HepG2 (cell line): ENCODE results near the gene P2RY8. TPM values are rescaled to one million over a fixed set of nuclear protein-coding genes. Genes with fewer than 3 reads are reported as not detected.

Experiments used
- BCL6 ChIP-seq: IDR thresholded peaks from 2 replicates; pipeline ENCODE4 v1.6.1; 2016; ENCODE audit warnings: missing genetic modification reagents, missing compliant biosample characterization
- FOSL2 ChIP-seq: sonication (generic); formaldehyde crosslinking; IDR thresholded peaks from 2 replicates; pipeline ENCODE4 v1.4.0; 2020; ENCODE audit warnings: missing genetic modification reagents
- HHEX ChIP-seq: IDR thresholded peaks from 2 replicates; pipeline ENCODE4 v1.6.1; 2016; ENCODE audit warnings: control low read depth
- LCORL ChIP-seq, 2 experiments: fragments of 450-650 bp in 1 of 2; sonication (generic) in 1 of 2; formaldehyde crosslinking in 1 of 2; IDR thresholded peaks; 2 replicates each; pipeline versions ENCODE4 v1.5.0 to v1.6.1; 2017 to 2020; ENCODE audit warnings: antibody characterized with exemption in 1 of 2, missing genetic modification reagents in 1 of 2
- PAF1 ChIP-seq: IDR thresholded peaks from 2 replicates; pipeline ENCODE4 v1.6.1; 2016; ENCODE audit warnings: missing genetic modification reagents, missing compliant biosample characterization
- POLR2G ChIP-seq: fragments of 200-400 bp; formaldehyde crosslinking; IDR thresholded peaks from 2 replicates; pipeline ENCODE4 v1.6.1; 2018; ENCODE audit warnings: mild to moderate bottlenecking, low read depth, low read length, moderate library complexity
- SP2 ChIP-seq: sonication (generic); formaldehyde crosslinking; IDR thresholded peaks from 2 replicates; pipeline ENCODE4 v1.5.1; 2020; ENCODE audit warnings: mild to moderate bottlenecking, missing genetic modification reagents
- XRCC5 ChIP-seq: fragments of 200-400 bp; formaldehyde crosslinking; optimal IDR thresholded peaks from 2 replicates; pipeline ENCODE3; 2017; ENCODE audit warnings: mild to moderate bottlenecking, low read length
- ZBTB3 ChIP-seq: sonication (generic); formaldehyde crosslinking; IDR thresholded peaks from 2 replicates; pipeline ENCODE4 v1.4.0; 2020; ENCODE audit warnings: low read depth, mild to moderate bottlenecking, moderate library complexity, missing genetic modification reagents, borderline replicate concordance
- ZNF468 ChIP-seq: sonication (generic); formaldehyde crosslinking; IDR thresholded peaks from 2 replicates; pipeline ENCODE4 v1.8.0; 2022; ENCODE audit warnings: mild to moderate bottlenecking, moderate library complexity, missing genetic modification reagents
- ZNF83 ChIP-seq: sonication (generic); formaldehyde crosslinking; IDR thresholded peaks from 2 replicates; pipeline ENCODE4 v1.4.0; 2020; ENCODE audit warnings: missing genetic modification reagents, mild to moderate bottlenecking, borderline replicate concordance
- polyA plus RNA-seq, 8 experiments: library from polyadenylated mRNA; depleted of rRNA in 3 of 8; stranded (reverse) in 7 of 8; unstranded in 1 of 8; fragments of >200 nt; fragmentation: Illumina TruSeq in 4 of 8; extraction: Trizol in 4 of 8; gene quantifications; 2 replicates each; pipeline versions ENCODE4 v1.2.1 to v1.2.3, GENCODE V29; 2011 to 2016; ENCODE audit warnings: low read depth in 4 of 8, missing spikeins in 1 of 8, mixed read lengths in 1 of 8; ENCODE audit not compliant: insufficient read depth in 1 of 8
- total RNA-seq, 5 experiments: library from RNA; depleted of rRNA; stranded (reverse); fragments of >200 nt; fragmentation: Illumina TruSeq; extraction: Trizol; gene quantifications; 2 replicates each; pipeline ENCODE4 v1.2.3, GENCODE V29; 2016; ENCODE audit warnings: low read depth in 1 of 5
- TF ChIP-seq, protein P1 (sequence below): sonication (generic); formaldehyde crosslinking; IDR thresholded peaks from 2 replicates; pipeline ENCODE4 v1.5.1; 2020; ENCODE audit warnings: mild to moderate bottlenecking, missing genetic modification reagents, borderline replicate concordance
- TF ChIP-seq, protein P2 (sequence below): IDR thresholded peaks from 2 replicates; pipeline ENCODE4 v1.6.1; 2016; ENCODE audit warnings: missing compliant biosample characterization, missing genetic modification reagents, borderline replicate concordance
- TF ChIP-seq, protein P3 (sequence below): sonication (generic); formaldehyde crosslinking; IDR thresholded peaks from 2 replicates; pipeline ENCODE4 v1.4.0; 2020; ENCODE audit warnings: low read depth, mild to moderate bottlenecking, missing genetic modification reagents
- TF ChIP-seq, protein P4 (sequence below): sonication (generic); formaldehyde crosslinking; IDR thresholded peaks from 2 replicates; pipeline ENCODE4 v1.5.0; 2020; ENCODE audit warnings: mild to moderate bottlenecking, missing genetic modification reagents
- TF ChIP-seq, protein P5 (sequence below): sonication (generic); formaldehyde crosslinking; IDR thresholded peaks from 2 replicates; pipeline ENCODE4 v1.5.1; 2020; ENCODE audit warnings: missing genetic modification reagents, mild to moderate bottlenecking, borderline replicate concordance

Gene P2RY8
- total and polyA plus RNA-seq, 2 of the 13 experiments (the other 11 are each of a cell fraction or from before 2014, with no cell fraction given) = 1.0 to 1.3 TPM

DNA sequence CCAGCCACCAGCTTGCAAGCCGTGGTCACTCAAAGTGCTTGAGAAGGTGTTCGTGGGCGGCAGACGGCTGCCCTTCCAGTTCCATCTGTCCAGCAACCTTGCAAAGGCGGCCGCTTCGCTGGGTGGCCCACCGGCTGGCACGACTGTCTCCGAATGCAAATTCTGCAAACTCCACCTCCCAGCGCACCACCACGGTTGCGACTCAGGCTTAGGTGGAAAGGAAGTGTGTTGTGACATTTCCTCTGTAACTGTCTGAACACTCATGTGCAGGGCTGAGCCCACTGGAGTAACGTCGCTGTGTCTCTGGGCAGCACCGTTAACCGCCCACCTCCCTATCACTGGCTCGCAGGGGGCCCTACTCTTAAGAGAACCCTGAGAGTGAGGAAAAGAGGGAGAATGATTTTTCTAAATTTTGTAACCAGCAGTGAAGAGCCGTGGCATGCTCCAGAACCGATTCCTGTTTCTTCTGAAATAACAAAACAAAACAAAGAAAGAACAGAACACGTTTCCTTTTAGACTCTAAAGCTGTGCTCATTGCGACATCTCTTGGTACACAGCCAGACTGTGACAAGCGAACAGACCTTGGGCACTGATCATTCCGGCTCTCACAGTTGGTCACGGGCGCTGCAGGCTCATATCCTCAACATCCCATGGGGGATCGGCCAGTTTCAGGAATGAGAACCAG, at the start of gene P2RY8 (continued):
- TF ChIP-seq, protein P1, sequence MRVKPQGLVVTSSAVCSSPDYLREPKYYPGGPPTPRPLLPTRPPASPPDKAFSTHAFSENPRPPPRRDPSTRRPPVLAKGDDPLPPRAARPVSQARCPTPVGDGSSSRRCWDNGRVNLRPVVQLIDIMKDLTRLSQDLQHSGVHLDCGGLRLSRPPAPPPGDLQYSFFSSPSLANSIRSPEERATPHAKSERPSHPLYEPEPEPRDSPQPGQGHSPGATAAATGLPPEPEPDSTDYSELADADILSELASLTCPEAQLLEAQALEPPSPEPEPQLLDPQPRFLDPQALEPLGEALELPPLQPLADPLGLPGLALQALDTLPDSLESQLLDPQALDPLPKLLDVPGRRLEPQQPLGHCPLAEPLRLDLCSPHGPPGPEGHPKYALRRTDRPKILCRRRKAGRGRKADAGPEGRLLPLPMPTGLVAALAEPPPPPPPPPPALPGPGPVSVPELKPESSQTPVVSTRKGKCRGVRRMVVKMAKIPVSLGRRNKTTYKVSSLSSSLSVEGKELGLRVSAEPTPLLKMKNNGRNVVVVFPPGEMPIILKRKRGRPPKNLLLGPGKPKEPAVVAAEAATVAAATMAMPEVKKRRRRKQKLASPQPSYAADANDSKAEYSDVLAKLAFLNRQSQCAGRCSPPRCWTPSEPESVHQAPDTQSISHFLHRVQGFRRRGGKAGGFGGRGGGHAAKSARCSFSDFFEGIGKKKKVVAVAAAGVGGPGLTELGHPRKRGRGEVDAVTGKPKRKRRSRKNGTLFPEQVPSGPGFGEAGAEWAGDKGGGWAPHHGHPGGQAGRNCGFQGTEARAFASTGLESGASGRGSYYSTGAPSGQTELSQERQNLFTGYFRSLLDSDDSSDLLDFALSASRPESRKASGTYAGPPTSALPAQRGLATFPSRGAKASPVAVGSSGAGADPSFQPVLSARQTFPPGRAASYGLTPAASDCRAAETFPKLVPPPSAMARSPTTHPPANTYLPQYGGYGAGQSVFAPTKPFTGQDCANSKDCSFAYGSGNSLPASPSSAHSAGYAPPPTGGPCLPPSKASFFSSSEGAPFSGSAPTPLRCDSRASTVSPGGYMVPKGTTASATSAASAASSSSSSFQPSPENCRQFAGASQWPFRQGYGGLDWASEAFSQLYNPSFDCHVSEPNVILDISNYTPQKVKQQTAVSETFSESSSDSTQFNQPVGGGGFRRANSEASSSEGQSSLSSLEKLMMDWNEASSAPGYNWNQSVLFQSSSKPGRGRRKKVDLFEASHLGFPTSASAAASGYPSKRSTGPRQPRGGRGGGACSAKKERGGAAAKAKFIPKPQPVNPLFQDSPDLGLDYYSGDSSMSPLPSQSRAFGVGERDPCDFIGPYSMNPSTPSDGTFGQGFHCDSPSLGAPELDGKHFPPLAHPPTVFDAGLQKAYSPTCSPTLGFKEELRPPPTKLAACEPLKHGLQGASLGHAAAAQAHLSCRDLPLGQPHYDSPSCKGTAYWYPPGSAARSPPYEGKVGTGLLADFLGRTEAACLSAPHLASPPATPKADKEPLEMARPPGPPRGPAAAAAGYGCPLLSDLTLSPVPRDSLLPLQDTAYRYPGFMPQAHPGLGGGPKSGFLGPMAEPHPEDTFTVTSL = no peak
- TF ChIP-seq PAF1 (CRISPR knock-in tag) = no peak
- no peak for TF ChIP-seq ZNF83 (CRISPR knock-in tag)
- TF ChIP-seq BCL6 (CRISPR knock-in tag) = peak; percentile 48; the same call in 1 of the 2 replicates
- TF ChIP-seq POLR2G = no peak
- peak; percentile 55; the same call in 1 of the 2 replicates for TF ChIP-seq ZBTB3 (CRISPR knock-in tag)
- TF ChIP-seq, protein P2, sequence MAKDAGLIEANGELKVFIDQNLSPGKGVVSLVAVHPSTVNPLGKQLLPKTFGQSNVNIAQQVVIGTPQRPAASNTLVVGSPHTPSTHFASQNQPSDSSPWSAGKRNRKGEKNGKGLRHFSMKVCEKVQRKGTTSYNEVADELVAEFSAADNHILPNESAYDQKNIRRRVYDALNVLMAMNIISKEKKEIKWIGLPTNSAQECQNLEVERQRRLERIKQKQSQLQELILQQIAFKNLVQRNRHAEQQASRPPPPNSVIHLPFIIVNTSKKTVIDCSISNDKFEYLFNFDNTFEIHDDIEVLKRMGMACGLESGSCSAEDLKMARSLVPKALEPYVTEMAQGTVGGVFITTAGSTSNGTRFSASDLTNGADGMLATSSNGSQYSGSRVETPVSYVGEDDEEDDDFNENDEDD = no peak
- TF ChIP-seq, protein P3, sequence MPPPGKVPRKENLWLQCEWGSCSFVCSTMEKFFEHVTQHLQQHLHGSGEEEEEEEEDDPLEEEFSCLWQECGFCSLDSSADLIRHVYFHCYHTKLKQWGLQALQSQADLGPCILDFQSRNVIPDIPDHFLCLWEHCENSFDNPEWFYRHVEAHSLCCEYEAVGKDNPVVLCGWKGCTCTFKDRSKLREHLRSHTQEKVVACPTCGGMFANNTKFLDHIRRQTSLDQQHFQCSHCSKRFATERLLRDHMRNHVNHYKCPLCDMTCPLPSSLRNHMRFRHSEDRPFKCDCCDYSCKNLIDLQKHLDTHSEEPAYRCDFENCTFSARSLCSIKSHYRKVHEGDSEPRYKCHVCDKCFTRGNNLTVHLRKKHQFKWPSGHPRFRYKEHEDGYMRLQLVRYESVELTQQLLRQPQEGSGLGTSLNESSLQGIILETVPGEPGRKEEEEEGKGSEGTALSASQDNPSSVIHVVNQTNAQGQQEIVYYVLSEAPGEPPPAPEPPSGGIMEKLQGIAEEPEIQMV = 0 out of 2 replicates have a peak, but pooled peaks have one; percentile 52
- no peak for TF ChIP-seq SP2
- no peak for TF ChIP-seq ZNF468 (CRISPR knock-in tag)
- TF ChIP-seq LCORL (IDR thresholded peaks at IDR 0.05) = no peak
- TF ChIP-seq LCORL (CRISPR knock-in tag; IDR thresholded peaks at IDR 0.05) = no peak
- TF ChIP-seq HHEX (CRISPR knock-in tag) = no peak
- TF ChIP-seq, protein P4, sequence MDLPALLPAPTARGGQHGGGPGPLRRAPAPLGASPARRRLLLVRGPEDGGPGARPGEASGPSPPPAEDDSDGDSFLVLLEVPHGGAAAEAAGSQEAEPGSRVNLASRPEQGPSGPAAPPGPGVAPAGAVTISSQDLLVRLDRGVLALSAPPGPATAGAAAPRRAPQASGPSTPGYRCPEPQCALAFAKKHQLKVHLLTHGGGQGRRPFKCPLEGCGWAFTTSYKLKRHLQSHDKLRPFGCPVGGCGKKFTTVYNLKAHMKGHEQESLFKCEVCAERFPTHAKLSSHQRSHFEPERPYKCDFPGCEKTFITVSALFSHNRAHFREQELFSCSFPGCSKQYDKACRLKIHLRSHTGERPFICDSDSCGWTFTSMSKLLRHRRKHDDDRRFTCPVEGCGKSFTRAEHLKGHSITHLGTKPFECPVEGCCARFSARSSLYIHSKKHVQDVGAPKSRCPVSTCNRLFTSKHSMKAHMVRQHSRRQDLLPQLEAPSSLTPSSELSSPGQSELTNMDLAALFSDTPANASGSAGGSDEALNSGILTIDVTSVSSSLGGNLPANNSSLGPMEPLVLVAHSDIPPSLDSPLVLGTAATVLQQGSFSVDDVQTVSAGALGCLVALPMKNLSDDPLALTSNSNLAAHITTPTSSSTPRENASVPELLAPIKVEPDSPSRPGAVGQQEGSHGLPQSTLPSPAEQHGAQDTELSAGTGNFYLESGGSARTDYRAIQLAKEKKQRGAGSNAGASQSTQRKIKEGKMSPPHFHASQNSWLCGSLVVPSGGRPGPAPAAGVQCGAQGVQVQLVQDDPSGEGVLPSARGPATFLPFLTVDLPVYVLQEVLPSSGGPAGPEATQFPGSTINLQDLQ (CRISPR knock-in tag) = no peak
- no peak; the same call in 1 of the 2 replicates for TF ChIP-seq FOSL2 (CRISPR knock-in tag)
- TF ChIP-seq, protein P5, sequence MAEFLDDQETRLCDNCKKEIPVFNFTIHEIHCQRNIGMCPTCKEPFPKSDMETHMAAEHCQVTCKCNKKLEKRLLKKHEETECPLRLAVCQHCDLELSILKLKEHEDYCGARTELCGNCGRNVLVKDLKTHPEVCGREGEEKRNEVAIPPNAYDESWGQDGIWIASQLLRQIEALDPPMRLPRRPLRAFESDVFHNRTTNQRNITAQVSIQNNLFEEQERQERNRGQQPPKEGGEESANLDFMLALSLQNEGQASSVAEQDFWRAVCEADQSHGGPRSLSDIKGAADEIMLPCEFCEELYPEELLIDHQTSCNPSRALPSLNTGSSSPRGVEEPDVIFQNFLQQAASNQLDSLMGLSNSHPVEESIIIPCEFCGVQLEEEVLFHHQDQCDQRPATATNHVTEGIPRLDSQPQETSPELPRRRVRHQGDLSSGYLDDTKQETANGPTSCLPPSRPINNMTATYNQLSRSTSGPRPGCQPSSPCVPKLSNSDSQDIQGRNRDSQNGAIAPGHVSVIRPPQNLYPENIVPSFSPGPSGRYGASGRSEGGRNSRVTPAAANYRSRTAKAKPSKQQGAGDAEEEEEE (CRISPR knock-in tag) = 0 out of 2 replicates have a peak, but pooled peaks have one; percentile 40
- TF ChIP-seq XRCC5 = no peak
